T follicular helper cell (primary cell): Measurements from ENCODE around the gene C4BPA.

Experiments
- DNase-seq: peaks from one replicate; pipeline ENCODE4 v3.0.0-alpha.2; 2020; ENCODE audit warnings: low read depth
- total RNA-seq, 2 experiments: gene quantifications; one replicate each; lab custom pipeline; 2026; lab: John Stamatoyannopoulos, UW

C4BPA gene
- total RNA-seq: 0 reads per million in 2 experiments

GRCh38 chr1:207103892-207104373 lies at the start of gene C4BPA:
C4BPA (plus strand) TSS chr1:207104233; CDS start chr1:207113026, 8,793 bp downstream.
- no peak for DNase-seq

GRCh38 chr1:207054491-207054890 lies 49.5 kb upstream of the C4BPA start:
- no peak for DNase-seq

GRCh38 chr1:207055386-207056001 lies 48.5 kb upstream of the C4BPA start:
- no peak for DNase-seq

DNA sequence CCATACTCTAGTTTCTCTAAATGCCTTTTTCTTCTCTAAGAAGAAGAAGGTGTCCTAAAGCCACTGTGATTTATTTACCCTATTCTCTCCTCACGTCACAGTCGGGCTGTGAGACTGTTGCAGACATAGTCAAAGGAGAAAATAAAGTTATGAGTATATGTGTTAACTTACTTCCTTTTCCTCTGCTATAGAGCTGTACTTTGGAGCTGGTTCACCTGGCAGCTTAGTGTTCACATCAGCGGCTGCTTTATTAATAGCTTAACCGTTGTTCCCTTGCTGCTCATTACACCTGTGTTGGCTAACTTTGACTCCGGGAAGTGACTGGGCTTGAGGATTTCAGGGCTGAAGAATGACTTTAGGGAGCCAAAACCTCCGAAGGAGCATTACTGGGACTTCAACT lies 47.4 kb upstream of the C4BPA start:
- DNase-seq: no peak

GRCh38 chr1:207058252-207058651 lies 45.8 kb upstream of the C4BPA start:
- DNase-seq: no peak

- DNase-seq: no peak
Measured at GRCh38 chr1:207058878-207059867, 44.9 kb upstream of the C4BPA start.

DNA sequence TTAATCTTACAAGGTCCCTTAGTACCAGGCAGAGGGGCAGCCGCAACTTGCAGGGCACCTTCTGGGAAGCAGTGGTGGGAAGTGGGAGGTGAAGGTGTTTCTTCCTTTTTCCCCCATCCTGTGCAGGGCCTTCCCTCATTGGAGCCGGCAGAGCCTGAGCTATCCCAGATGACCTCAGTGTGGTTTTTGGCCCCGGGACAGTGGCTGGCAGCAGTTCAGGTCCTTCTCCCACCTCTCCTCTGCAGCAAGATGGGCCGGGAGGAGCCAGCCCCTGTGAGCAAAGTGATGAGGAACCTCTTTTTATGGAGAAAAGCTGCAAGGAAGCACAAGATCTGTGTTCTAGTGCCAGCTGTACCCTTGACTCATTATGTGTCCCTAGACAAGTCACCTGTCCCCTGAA lies 44.2 kb upstream of the C4BPA start:
- no peak for DNase-seq

- no peak for DNase-seq
Measured at GRCh38 chr1:207060596-207060995, 43.4 kb upstream of the C4BPA start.

DNA sequence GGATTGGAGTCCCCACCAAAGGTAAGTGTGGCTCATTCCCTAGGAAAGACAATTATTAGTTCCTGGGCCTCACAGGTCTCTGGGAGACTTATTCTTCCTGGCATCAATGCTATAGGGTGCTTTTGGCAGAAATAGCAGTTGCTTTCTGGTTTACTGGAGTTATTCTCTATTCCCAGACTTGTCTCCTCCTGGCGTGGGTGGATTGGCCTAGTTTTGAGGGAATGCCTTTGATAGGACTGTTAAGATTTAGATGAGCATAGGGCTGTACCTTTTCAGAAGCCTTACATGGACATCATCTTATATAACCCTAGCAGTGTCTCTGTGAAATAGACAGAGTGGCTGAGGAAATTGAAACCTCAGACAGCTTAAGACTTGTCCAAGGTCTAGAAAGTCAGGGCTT lies 42.0 kb upstream of the C4BPA start:
- no peak for DNase-seq

GRCh38 chr1:207063014-207063413 lies 41.0 kb upstream of the C4BPA start:
- DNase-seq: no peak

DNA sequence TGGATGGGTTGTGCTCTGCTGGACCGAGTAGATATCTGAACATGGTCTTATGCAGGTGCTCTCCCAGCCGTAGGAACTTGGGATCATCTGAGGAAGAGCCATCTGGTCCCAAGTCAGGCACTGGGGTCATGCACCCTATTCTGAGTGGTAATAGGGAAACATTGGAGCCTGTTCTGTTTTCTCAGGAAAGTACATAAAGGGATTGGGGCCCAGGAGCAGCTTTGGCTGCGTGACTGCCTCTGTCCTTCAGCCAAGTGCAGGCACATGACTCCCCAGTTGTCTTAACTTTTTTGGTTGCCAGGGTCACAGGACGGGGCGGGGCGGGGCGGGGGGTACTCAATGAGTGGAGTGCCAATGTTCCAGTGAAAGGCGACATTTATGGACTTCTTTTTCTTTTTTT lies 39.5 kb upstream of the C4BPA start:
- no peak for DNase-seq

GRCh38 chr1:207067185-207067584 lies 36.8 kb upstream of the C4BPA start:
- DNase-seq: no peak

GRCh38 chr1:207067665-207068064 lies 36.4 kb upstream of the C4BPA start:
- no peak for DNase-seq

GRCh38 chr1:207069061-207069460 lies 35.0 kb upstream of the C4BPA start:
- no peak for DNase-seq

GRCh38 chr1:207069858-207070506 lies 34.1 kb upstream of the C4BPA start:
- no peak for DNase-seq

- no peak for DNase-seq
Measured at GRCh38 chr1:207070811-207071210, 33.2 kb upstream of the C4BPA start.

- no peak for DNase-seq
Measured at GRCh38 chr1:207071426-207071825, 32.6 kb upstream of the C4BPA start.

- no peak for DNase-seq
Measured at GRCh38 chr1:207072233-207072632, 31.8 kb upstream of the C4BPA start.

GRCh38 chr1:207073906-207074820 lies 29.9 kb upstream of the C4BPA start:
- DNase-seq: no peak

- no peak for DNase-seq
Measured at GRCh38 chr1:207076181-207076955, 27.7 kb upstream of the C4BPA start.

GRCh38 chr1:207077012-207077411 lies 27.0 kb upstream of the C4BPA start:
- DNase-seq: no peak
